NOMO-1 treated with DMSO at 0.1 percent for 48 hours (cell line): ENCODE data around the gene ZSWIM8.
"Not testable (repeated sequence)": the region's sequence is repeated elsewhere in the genome, so short reads cannot be mapped to it uniquely, and the experiment has no call there.

ENCODE experiments used
- DNase-seq: peaks from one replicate; lab custom pipeline; 2025; ENCODE audit not compliant: unreplicated experiment; lab: John Stamatoyannopoulos, UW

ZSWIM8 gene

DNA sequence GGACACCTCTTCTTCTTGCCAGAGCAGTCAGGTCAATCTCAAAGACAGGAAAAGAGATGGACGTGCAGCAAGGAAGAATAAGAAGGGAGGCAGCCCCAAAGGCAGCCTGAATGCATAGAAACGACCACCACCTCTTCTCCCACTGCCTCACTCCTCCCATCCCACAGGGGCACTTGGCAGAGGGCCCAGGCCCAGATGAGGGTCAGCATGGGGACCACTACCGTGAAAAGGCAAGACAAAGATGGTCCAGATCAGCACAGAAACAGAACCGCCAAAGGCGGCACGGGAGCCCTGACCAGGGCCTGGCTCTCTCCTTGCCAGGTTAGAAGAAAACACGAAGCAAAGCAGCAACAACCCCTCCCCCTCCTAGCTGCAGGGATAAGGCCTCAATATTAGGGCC, 27.9 kb downstream of the ZSWIM8 start:
- no peak for DNase-seq

DNA sequence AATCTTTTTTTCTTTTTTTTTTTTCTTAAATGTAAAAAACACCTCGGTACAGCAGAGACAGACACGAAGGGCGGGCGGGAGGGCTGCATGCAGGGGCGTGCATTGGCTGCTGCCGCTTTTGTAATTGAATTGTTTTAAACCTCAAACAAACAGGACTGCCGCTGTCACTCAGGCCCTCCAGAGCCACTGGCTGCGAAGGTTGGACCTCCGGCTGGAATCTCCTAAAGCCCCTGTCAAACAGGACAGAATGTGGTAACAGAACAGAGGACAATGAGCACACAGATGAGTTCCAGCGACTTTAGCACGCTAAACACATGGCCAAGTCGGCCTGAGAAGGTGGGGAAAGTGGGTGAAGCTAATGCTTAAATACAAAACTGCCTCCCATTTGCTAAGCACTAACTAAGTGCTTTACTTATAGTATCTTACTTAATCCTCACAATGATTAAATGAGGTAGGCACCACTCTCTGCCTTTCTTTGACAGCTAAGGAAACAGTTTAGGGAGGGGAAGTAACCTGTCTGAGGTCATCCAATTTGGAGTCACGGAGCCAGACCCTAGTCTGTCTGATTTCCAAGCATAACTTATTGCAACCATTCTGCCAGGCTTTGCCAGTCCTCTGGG, 29.0 kb downstream of the ZSWIM8 start:
- no peak for DNase-seq

DNA sequence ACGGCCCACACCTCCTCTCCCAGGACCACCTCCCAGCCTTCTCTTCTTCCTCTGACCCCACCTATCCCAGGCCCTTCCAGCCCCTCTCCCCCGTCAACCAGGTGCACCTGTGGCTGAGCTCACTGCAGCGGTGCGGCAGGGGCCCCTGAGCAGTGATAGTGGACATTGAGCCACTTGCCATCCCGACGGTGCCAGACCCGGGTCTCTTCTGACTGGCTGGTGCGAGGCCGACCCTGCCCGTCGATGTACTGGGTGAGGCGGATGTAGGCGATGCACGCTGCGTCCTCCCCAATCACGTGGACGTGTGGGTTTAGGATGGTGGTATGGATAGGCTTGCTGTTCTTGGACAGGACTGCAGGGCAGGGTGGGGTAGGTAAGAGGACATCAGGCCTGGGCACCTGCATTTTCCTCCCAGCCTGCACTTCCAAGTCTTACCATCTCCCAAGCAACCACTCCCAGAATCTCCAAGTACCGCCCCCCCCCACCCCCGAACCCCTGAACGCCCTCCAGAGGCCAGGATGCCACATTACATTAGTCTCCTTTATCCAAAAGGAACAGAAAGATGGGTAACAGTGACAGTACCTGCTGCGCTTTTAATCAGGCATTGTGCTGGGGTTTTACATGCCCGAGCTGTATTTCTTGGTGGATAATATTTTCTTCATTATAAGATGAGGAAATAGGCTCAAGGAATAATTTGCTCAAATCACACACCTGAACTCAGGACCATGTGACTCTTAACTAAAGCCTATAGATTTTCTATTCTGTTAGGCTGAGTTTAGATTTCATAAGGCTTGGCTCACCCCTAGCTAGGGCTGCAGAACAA, 29.7 kb downstream of the ZSWIM8 start:
- DNase-seq = no peak

DNA sequence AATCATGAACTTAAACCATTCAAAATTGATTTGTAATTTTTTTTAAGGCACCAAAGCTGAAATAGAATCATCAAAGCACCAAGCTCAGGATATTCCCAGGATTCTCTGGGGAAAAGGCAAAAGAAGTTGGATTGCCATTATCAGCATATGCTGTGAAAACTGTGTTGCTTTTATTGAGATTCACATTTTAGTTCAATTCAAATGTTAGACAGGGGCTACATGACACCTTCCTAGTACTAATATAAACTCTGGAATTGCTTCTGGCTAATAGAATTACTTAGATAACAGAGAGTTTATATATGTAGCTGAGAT, 30.3 kb downstream of the ZSWIM8 start:
- no peak for DNase-seq

DNA sequence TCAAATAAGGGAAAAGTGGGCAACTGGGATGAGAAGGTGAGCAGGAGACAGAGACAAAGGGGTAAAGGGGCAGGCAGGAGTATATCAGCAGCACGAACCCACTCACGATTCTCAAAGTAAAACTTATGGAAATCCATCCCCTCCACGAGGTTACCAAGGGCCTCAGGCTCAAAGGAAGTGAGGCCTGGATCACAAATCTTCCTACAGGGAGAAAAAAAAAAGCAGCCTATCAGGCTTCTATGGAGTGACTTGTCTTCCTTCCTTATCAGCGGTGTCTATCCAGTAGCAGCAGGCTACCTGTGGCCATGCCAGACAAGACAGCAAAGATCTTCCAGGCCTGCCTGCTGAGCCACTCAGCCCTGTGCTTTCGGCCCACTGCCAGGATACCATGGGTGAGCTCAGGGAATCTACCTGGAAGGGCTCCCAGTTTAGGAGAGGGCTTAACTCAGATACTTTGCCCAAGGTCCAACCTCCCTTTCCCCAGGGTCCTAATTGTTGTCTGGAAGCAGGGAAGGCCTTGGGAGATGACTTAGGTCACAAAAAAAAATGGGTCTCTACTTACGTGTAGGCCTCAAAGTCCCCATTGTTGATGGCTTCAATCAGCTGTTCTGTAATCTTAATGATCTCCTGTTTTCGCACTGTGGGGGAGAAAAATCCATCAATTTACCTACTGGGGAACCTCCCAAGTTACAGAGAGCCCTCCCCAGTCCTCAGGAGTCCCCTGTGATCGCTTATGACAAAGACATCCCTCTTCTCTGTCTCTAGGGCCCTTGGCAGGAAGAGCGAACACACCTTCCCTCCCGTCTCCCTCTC, 31.7 kb downstream of the ZSWIM8 start:
- DNase-seq = no peak

DNA sequence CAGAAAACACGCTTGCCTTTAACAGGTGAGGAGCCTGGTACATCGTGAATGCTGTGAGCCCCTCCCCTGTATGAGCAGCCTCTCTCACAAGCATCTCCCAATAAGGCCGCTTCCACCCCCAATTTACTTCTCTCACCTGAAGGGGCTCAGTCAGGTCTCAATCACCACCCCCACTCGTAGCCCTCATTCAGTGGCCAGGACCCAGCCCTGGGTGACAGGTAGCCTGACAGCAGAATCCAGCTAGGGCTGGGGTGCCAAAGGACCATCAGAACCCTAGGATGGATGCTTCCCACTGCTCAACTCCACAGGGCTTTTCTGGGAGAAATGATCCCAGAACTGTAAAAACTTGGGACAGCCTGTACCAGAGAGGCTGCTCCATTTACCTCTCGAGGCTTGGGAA, 32.4 kb downstream of the ZSWIM8 start:
- DNase-seq = no peak

DNA sequence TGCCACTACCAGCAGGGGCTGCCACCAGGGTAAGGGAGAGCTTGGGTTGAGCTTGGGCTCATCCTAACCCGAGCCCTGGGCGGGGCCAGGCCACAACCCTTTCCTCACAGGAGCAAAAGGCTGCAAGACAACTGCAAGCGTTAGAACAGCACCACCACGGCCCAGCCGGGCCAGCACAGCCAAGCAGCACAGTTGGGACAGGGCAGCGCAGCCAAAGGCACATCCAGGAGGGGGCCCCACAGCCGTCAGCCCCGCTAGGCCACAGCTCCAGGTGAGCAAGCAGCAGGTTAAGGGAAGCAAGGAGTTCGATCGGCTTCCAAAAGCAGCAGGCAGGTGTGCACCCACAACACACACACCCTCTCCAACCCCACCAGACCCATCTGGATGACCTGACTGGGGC, 33.0 kb downstream of the ZSWIM8 start:
- DNase-seq = no peak

DNA sequence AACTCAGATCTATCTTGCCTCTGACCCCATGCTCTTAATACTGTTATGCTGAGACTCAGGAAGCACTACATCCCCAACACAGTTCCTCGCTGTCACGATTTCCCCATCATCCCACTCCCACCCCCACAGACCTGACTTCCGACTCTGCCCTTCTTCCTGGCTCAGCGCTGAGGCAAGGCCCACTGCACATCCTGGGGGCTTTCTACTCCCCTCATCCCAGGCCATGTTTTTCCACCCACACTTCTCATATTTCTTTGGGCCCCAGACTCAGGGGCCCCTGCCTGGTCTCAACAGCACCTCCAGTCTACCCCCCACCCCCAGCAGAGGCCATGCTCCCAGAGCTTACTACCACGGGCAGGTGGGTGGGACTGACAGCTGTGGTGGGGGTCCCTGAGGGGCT, 33.7 kb downstream of the ZSWIM8 start:
- no peak for DNase-seq

DNA sequence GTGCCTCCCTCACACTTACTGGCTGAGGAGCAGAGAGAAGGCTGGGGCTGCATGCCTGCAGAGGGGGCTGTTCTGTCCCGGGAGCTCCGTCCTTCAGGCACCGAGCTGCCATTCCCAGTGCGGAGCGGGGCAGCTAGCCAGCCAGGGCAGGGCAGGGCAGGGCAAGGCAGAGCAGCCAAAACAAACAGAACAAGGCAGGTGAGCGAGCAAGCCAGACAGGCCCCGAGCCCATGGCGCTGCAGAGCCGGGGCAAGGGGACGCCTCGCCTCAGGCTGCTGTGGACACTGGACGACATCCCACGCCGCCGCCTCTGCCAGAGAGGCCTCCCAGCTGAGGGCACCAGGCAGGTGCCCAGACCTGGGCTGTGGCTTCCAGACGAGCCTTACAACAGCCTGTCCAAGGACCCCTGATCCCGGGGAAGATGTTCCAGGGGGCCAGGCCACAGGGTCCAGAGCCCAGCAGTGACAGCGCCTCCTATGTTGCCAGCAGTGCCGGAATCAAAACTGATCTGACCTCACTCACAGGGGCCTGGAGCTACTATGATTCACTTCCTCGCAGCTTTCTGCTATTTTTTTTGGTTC, 34.2 kb downstream of the ZSWIM8 start:
- no peak for DNase-seq

DNA sequence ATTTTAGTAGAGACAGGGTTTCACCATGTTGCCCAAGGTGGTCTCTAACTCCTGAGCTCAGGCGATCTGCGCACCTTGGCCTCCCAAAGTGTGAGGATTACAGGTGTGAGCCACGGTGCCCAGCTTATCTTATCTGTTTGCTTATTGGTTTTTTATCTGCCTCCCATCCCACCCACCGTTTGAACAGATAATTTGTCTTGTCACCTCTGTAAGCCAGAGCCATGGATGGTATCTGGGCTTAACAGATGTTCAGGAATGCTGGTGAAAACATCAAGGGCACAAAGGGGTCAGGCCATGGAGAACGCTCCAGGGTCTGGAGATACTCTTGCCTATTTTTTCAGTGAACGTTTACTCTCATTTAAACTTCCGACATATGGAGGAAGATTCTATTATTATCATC, 38.0 kb downstream of the ZSWIM8 start:
- no peak for DNase-seq

DNA sequence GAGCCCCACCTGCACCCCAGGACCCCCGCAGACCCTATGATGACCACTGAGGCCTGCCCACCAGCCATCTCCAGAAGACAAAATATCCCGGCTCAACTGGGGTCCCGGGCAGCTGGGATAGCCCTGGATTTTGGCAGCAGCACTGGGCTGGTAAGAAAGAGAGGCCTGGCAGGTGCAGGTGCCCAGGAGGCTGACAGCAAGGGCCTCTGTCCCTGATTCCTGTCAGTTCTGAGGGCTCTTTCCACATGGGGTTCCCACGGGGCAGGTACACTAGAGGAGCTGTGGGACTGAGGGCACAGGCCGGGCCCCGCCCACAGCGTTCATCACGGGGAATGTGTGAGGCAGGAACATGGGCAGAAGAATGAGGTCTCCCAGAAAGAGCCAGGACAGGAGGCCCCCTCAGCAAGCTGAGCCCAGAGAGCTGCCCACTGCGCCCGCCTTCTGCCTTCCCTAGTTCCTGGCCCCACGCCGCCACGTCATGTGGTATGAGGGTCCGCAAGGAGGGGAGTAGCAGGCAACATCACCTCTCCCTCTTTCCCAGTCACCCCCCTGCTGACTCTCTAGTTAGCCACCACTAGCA, 38.8 kb downstream of the ZSWIM8 start:
- DNase-seq = no peak

DNA sequence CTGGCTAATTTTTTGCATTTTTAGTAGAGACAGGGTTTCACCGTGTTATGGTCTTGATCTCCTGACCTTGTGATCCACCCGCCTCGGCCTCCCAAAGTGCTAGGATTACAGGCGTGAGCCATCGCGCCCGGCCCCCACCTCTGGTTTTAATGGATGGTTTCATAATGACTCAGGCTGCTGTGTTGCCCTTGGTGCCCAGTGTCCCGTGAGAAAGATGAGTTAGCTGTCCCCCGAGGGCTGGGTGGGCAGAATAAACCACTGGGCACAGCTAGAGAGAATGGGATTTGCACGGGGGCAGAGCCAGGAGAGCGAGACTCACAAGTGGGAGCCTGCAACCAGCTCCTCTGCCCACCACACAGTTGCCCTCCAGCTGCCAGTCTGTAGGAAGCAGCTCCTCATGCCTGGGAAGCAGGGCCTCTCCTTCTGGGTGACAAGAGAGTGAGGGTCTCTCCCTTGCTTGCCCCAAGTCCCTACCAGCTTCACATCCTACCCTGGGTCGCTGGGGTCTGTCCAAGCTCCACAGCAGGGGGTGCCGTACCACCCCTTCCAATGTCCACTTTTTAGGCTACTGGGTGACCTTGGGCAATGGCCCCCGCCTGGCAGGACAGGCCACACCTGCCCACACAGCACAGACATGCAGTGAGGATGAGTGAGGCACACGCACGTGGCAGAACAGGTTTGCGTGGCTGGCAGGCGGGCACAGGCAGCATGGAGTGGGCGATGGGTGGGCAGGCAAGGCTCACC, 42.1 kb downstream of the ZSWIM8 start:
- no peak for DNase-seq

DNA sequence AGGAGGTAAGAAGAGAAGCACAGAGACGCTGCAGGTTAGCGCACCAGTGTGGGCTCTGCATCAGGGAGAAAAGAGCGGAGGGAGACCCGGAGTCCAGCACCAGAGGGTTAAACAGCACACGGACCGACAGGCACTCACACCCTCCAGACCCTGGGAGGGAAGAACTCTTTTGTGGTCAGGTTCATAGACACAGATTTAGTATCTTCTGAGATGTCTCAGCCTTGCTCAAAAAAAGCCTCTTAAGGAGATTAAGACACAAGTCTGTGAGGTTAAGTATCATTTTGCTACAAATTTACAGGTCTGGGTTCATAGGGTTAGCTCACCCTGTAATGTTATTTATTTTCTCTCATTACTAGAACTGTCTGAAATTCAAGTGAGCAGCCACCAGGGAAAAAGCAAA, 42.8 kb downstream of the ZSWIM8 start:
- DNase-seq = no peak

DNA sequence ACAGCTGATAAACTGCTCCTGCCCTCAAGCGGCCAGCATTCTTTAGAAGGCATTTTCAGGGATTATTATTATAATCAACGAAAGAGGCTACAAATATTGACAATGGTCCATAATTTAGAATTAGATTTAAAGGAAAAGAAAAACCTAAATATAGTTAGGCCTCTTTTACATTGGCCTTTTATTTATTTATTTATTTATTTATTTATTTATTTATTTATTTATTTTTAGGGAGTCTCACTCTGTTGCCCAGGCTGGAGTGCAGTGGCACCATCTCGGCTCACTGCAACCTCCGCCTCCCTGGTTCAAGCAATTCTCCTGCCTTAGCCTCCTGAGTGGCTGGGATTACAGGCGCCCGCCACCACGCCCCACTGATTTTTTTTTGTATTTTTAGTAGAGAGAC, 43.7 kb downstream of the ZSWIM8 start:
- not testable (repeated sequence) for DNase-seq

DNA sequence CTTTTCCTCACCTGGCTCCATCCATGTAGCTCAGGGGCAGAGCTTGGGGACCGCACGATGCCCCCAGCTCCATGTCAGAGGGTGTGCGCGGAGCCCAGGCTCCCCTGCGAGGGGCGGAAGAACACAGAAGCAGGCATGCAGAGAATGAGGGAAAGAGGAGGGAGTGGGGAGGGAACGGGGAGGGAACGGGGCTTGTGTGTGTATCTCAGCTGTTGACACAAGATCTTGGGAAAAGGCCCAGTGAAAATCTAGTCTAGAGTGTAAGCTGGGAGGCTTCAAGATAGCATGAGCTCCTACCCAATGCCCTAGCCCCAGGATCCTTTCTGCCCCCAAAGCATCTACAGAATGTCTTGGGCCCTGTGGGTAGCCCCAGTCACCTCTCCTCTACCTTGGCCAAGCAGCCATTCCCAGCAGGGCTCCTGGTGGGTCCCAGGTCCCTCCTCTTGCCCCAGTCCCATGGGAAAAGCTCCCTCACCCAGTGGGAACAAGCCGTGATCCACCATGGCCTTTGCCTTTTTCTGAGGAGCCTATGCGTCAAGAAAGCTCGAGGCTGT, 51.1 kb downstream of the ZSWIM8 start:
- no peak for DNase-seq

DNA sequence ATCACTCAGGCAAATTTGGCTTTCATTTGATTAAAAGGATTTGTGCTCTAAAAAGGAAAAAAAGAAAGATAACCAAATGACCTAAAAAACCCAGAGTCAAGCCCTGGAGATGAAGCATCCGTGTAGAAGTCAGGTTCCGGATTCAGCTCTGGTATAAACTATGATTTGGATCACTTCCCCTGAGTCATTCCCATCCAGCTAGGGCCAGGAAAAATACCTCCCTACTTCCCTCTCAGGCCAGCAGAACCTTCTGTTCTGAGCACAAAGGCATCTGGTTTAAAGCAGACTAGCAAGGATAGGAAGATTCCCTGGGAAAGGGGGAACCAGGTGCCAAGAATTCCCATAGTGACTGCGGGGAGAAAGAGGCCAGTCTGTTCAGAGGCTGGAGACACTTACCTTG, 51.7 kb downstream of the ZSWIM8 start:
- DNase-seq = no peak

DNA sequence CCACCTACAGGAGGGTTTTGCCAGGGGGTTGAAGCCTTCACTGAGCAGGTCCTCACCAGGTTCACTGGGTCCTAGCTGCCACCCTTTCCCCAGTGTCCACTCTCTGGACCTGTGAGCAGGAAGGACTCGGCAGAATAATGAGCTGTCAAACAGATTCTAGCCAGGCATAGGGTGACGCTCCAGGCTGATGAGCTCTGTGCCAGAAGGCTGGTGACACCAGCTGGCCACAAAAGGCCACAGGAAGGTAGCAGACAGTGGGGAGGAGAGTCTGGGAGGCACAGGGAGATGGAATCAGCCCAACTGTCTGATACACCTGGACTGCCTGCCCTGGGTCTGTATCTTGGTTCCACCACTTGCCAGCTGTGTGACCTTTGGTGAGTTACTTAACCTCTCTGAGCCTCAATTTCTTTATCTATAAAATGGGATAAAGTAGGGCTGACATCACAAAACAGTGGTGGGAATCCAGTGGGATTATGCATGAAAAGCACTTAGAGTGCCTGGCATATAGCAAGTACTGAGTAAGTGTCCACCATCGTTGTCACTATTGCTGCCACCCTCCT, 52.7 kb downstream of the ZSWIM8 start:
- DNase-seq = no peak

DNA sequence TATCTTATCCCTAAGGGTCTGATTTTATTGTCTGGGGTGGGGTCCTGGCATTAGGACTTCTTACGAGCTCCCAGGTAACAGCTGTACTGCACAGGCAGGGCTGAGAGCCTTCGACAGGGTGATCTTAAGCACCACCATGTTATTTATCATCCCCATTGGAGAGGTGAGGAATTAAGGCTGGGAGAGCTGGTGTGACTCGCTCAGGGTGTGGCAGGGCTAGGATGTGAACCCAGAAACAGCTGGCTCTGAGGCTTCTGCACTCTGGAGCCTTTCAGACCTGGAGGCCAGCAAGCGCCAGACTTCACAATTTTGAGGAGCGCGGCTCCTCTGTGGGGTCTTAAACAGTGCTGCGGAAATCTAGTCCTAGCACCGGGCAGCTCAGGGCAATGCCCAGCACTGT, 53.4 kb downstream of the ZSWIM8 start:
- no peak for DNase-seq

DNA sequence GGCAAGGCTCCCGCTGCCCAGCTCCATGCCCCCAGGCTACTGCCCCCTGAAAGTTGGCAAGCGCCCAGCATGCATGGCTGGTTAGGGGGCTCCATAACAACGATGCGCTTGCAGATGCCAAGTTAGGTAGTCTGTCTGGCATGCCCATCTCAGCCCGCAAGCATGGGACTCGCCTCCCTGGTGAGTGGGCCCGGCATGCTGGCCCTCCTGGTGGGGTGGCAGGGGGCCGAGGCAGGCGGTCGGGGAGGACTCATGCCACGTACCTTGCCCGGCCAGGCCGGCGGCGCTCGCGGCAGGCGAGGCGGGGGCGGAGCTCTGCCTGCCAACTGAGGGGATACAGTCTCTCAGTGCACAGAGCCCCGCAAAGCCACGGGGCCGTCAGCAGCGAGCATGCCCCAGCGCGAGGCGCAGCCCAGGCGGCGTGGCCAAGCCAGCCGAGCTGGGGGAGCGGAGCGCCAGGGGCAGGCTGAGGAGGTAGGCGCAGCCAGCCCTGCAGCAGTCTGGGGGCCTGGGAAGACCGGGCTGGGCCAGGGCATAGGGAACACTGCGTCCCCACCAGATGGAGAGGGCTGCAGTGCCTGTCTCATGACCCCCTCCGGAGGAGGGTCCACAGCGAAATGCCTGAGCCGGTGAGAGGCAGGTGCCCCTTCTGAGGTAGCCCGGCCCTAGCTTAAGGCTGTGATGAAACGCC, 54.0 kb downstream of the ZSWIM8 start:
- DNase-seq = no peak

DNA sequence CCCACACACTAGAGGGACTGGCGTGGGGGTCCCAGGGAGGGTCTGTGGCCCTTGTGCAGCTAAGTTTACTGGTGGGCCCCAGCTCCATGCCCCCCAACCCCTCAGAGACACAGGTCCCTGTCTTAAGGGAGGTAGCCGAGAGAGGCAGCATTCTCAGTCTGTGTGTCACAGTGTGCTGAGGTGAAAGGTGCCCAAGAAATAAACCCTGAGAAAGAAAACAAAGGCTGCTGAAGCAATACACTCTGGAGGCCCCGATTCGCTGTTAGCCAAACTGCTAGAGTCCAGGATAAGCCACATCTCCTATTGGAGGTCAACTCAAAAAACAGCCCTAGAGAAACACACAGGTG, 54.6 kb downstream of the ZSWIM8 start:
- no peak for DNase-seq
